ENCODE results near the gene CDCA7. TPM values are rescaled to one million over a fixed set of nuclear protein-coding genes. Genes with fewer than 3 reads are reported as not detected.
"Not testable (repeated sequence)": the region's sequence is repeated elsewhere in the genome, so short reads cannot be mapped to it uniquely, and the experiment has no call there.

CDCA7 gene
- total RNA-seq, 1 donor from 2014 or later: 5.5 TPM

DNA sequence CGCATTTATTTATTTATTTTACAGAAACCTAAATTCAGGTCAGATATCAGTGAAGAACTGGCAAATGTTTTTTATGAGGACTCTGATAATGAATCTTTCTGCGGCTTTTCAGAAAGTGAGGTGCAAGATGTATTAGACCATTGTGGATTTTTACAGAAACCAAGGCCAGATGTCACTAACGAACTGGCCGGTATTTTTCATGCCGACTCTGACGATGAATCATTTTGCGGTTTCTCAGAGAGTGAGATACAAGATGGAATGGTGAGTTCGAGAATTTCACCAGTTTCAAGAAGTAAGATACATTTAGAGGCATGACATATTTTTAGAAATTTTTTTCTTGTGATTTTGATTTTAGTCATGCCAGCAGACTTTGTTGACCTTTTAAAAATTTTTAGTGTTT, 4.6 kb downstream of the CDCA7 start:
- no peak for DNase-seq (ENCODE audit: low spot score)

GRCh38 chr2:173370198-173370597, 15.5 kb downstream of the CDCA7 start:
- no peak for DNase-seq (ENCODE audit: low spot score)

GRCh38 chr2:173371023-173371422, 16.4 kb downstream of the CDCA7 start:
- DNase-seq (ENCODE audit: low spot score): no peak

- no peak for DNase-seq (ENCODE audit: low spot score)
Measured at GRCh38 chr2:173373290-173373689, 18.6 kb downstream of the CDCA7 start.

DNA sequence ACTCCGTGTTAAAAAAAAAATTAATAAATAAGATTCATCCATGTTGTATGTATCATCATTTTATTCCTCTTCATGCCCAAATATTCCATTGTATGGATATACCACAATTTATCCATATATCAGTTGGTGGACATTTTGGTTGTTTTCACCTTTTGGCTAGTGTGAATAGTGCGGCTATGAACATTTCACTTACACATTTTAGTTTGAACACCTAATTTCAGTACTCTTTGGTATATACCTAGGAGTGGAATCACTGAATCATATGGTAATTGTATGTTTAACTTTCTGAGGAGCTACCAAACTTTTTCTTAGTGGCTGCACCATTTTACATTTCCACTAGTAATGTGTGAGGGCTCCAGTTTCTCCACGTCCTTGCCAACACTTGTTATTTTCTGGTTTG, 20.0 kb downstream of the CDCA7 start:
- no peak for DNase-seq (ENCODE audit: low spot score)

DNA sequence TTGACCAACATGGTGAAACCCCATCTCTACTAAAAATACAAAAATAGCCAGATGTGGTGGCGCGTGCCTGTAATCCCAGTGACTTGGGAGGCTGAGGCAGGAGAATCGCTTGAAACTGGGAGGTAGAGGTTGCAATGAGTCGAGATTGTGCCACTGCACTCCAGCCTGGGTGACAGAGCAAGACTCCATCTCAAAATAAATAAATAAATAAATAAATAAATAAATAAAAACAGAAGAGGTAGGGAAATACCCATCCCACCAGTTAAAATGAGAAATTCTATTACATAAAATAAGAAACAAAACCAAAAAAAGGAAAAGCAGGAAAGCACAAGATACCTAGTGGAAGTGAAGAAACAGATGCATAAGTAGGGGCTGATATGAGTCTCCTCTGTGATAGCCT, 30.9 kb downstream of the CDCA7 start:
- DNase-seq (ENCODE audit: low spot score): not testable (repeated sequence)

DNA sequence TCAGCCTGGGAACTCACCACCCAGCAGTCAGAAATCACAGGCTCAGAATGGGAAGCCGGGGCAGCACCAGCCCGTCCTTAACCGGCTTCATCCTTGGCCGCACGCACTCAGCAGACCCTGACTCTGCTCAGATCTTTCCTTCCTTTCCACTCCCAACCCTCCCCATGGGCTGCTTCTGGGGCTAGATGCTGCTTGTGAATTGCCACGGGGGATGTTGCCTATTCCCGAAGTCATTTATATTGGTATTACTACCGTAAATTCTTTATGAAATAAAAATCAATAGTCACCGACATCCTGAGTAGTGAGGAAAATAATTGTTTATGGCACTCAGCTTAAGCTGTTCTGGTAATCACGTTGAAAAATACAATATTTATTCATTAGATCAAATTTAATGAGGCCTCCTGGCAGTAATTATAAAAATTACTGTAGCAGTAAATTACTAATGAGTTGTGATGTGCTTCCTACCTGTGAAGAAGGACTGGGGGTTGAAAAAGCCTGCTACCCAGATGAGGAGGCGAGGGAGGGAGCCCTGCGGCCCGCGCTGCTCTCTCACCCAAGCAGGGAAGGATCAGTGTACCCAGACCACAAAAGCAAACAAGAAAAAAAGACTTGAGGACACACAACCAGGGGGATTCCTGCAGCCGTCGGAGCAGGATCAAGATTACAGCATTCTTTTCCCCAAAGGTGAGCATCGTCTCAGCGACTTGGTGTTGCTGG, 31.5 kb downstream of the CDCA7 start:
- no peak for DNase-seq (ENCODE audit: low spot score)

GRCh38 chr2:173386738-173387065, 32.0 kb downstream of the CDCA7 start:
- no peak for DNase-seq (ENCODE audit: low spot score)

DNA sequence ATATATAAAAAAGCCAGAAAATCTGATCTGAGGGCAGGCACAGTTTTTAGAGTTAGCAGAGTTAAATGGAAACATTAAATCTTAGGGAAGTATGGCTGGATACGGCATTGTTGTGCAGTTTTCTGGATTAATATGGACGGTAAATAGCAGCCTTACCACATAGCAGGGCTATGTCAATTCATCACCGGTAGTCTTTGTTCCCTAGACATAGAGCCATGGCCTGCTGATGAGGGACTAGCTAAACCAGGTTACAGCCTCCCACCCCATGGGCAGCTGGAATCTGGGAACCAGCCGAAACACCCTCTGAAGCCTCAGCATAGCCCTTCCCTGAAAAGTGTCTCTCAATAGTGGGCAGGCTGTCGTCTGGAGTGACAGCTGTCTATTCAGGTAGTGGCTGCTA, 32.4 kb downstream of the CDCA7 start:
- DNase-seq (ENCODE audit: low spot score): no peak

DNA sequence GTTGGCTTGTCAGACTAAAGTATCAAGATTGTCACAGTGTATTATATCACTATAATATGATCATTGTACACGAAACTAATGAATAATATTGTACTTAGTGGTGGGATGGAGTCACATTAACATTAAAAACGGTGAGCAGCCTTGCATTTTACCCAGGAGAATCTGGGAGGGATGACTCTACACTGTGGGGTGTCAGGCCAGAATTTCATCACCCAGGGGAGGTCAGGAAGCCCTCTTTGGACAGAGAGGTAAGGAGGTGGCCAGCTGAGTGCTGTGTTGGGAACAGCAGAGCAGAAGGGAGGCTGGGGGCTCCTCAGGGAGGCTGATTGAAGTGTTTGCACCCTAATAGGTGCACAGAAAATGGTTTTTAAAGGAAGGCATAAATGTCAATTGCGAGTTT, 33.0 kb downstream of the CDCA7 start:
- DNase-seq (ENCODE audit: low spot score): no peak

- DNase-seq (ENCODE audit: low spot score): no peak
Measured at GRCh38 chr2:173388795-173389194, 34.1 kb downstream of the CDCA7 start.

DNA sequence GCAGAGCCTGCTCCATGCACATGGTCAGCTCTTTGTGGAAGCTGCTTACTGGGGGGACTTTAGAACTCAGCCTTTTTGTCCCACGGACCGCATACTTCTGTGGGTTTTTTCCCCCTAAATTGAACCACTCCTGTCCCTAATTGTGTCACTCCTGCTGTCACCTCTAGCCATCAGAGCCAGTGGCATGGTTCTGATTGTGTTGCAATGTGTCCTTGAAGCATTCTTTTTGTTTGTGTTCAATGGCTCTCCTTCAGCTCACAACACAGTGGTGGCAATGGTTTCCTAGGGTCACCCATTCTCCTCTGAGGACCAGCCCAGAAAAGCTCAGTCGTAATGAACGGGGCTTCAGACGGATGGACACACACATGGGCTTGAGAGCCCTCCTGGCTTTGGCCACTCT, 35.4 kb downstream of the CDCA7 start:
- no peak for DNase-seq (ENCODE audit: low spot score)

DNA sequence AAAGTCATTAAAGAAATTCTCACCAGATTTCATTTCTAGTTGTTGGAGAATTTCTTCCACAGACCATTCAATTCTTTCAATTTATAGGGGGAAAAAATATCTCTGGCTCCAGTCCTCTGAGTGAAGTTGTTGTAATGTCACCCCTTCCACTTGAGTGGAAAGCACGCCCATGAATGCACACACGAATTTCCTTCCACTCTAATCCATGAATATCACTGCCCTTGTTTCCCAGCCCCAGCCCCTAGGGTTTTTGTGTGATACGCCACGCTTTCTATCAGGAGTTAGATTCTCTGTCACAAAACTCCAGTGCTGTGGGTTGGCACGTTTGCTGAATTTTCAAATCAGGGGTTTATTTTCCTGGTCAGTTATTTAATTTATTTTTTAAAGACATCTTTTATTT, 38.1 kb downstream of the CDCA7 start:
- DNase-seq (ENCODE audit: low spot score): no peak

DNA sequence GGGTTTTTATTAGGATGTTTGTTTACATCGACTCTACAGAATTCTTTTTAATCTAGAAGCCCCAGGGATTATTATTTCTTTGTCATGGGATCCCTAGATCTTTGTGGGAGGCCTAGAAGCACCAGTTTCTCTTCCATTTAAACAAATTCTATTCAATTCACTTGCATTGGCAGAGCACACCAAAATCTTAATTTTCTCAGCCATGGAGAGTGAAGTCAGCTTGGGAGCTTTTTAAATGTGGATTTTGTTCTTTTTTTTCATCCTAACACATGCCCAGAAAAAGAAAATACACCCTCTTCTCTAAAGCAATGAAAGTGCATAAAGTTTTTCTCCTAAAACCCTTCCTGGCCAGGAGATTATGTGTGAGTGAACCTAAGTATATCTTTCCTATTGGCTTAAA, 38.5 kb downstream of the CDCA7 start:
- no peak for DNase-seq (ENCODE audit: low spot score)

DNA sequence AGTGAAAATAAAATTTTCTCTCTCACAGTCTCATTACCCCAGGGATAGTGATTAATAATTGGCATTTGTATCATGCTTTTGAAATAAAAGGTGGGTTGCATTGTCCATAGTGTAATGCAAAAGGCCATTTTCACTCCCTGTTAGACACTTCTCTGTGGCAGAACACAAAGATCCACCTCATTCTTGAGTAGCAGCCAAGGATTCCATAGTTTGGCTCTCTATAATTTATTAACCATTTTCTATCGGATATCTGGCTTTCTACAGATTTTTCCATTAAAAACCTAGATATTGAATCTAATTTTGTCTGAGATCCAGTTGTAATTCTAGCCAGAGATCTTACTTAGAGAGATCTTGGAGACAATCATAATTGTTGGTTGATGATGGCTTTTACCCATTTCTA, 39.0 kb downstream of the CDCA7 start:
- DNase-seq (ENCODE audit: low spot score): no peak

DNA sequence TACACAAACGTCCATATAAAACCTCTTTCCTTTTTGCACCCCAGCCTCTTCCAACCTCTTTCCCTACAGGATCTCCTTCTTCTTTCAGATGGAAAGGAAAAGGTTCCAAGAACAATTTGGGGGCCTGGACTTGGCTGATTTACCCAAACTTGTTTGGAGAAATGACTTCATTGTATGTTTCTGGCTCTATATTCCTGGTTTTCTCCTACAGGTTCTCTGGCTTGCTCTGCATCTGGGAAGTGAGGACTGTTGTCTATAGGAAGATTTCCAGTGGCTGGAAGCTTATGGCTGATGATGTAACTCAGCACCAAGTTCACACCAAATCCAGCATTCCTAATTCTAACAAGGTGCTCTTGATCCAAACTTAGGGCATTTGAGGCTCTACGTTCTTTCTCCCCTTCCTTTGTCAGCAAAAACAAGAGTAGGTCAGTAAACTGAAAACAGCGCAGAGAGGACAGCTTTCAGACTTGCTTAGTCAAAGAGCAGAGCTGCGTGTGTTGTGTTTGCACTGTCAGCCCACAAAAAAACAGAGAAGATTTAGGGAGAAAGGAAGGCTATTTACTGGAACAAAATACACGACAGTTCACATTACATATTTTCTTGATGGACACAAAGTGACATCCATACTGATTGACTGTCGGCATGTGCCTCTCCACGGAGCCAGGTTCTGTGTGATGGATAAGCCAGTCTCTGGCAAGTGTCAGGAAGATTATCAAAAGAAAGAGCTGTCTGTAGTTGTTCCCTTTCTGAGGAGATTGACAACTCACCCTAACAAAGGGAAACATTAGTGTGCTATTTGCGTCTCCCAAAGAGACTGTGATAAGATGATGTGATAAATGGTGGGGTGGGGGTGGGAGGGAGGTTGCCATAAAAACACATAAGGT, 39.7 kb downstream of the CDCA7 start:
- no peak for DNase-seq (ENCODE audit: low spot score)

DNA sequence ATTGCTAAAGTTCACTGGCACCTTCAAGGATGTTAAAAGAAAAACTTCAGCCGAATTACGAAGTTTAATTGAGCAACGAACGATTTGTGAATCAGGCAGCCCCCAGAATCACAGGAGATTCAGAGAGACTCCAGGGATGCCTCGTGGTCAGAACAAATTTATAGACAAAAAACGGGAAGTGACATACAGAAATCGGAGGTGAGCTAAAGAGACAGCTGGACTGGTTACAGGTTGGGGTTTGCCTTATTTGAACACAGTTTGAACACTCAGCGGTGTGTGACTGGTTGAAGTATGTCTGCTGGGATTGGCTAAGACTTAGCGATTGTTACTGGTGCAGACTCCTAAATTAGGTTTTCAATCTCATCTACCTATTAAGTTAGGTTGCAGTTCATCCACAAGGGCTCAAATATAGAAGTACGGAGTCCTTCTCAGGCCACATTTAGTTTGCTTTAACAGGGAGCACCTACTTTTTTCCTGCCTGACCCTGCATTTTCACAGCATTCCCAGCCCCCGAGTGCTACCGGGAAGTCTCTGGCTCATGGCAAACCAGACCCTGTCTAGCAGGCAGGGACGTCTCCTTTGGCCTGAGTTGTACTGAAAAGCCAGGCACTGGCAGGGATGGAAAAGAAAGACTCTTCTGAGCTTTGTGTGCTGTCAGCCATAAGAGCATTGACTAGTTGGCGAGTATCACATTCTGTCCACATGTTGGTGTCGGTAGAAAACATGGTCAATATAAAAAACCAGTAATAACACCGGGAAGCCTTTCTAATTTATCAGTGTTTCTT, 41.1 kb downstream of the CDCA7 start:
- DNase-seq (ENCODE audit: low spot score): no peak

DNA sequence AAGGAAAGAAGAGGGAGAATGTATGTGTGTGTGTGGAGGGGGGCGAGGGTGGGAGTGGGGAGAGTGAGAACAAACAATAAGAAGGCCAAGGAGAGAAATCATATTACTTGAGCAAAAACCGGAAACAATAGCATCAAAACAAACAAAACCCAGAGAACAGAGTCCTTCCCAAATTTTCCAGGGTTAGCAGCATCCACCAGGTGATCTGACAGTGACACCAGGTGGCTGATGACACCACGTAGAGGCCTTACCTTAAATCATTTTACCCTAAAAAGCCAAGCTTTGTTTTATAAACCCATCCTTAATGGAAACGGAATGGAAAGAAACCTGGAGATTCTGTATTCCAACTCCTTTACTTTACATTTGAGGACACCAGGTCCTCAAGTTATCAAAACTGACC, 42.9 kb downstream of the CDCA7 start:
- no peak for DNase-seq (ENCODE audit: low spot score)

DNA sequence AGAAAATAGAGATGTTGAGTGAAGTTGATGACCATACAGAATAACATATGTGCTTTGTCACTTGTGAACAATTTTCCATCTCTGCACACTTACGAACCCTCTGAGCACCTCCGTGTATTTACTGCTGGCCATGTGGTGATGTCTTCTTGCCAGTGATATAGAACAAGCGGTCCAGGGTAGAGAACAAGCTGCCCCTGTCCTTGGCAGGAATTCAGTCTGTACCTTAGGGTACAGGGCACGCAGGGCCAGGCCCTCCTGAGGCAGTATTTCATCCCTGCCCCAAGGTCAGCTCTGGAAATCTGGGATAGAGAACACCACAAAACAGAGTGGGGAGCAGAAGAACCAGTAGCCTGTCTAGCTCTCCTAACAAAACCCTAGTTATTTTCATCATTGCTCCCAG, 44.6 kb downstream of the CDCA7 start:
- no peak for DNase-seq (ENCODE audit: low spot score)

DNA sequence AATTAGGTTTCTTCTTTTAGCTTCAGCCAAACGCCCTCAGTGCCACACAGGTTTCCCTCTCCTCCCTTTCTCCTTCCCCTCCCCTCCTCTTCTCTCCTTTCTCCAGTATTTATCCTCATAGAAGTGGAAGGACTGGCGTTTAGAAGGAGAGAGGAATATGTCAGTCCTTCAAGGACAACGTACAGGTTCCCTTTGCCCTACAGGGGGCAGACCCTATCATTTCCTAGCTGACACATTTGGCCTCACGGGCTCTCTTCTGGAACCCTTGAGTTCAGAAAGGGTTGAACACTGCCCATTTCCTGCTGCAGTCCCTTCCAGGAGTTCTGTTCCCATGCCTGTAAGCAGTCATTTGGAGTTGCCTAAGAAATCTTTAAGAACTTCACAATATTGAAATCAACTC, 46.1 kb downstream of the CDCA7 start:
- no peak for DNase-seq (ENCODE audit: low spot score)

DNA sequence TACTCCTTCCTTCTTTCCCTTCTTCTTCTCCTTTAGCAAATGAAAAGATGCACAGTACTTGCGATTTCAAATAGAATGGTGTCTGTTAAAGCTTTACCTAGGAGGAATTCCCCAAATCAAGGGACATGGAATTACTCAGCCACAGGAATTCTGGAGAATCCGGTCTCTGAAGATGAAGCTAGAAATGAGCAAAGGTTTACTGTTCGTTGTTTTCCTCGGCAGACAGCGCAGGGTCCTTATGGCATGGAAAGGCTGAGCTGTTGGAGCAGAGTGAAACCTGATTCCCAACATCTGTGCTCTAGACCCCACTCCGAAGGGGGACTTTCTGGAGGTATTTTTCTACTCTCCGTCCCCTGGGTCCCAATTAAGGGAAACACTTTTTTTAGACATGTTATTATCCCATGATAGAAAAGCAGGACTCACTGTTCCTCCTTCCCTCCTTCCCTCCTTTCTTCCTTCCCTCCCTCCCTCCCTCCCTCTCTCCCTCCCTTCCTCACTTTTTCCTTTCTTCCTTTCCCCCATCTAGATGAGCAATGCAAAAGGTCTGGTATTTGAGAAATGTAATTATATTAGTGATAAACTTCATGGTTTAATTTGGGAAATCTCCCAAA, 47.1 kb downstream of the CDCA7 start:
- no peak for DNase-seq (ENCODE audit: low spot score)

DNA sequence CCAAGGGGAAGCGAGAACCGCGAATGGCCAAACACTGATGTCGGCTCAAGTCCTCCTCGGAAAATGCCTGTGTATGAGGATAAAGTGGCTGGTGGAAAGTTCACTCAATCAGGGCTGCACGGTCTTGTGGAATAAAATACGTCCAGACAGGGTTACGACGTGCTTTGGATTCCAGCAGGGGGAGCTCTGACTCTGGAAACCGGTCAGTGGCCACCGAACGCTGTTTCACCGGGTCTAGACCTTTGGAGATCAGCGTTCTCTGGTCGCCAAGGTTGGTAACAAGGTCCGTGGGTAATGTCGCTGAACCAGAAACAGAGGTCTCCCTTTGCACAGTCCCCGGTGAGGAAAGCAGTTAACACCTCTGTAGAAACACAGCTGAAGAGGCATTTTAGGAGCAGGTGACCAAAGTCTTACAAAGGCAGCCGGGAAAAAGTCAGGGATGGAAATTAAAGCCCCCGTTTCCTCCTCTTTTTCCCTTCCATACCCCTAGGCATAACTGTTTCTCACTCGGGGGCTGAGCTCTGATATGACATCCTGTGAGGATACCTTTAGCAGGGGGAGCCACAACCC, 47.8 kb downstream of the CDCA7 start:
- DNase-seq (ENCODE audit: low spot score): peak; percentile 87

Measured in ureter (tissue), 1 donor.